ENCODE measurements around the gene DNAH5. TPM values are rescaled to one million over a fixed set of nuclear protein-coding genes. Genes with fewer than 3 reads are reported as not detected.
"Not testable (repeated sequence)": the region's sequence is repeated elsewhere in the genome, so short reads cannot be mapped to it uniquely, and the experiment has no call there.

The DNAH5 gene
- total RNA-seq, 6 donors from 2014 or later: 5.0 to 47.3 (median 10.7) TPM

DNA sequence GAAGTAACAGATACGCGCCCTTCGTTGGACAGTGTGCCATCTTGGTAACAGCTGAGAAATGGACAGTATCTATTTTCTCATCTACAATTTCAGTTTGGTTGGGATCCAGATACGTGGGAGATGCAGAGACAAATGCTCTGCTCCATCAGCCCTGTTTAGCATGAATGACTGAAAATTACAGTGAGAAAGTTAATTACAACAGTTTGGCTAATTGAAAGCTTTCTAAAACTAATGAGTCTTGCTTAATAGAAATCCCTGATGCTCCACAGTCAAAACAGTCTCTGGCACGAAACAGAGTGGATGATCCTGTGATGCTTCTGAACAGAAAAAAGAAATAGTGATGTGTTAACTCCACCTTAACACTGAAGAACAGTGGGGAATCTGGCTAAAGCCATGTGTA is 140.2 kb downstream of the DNAH5 start:
- no peak for DNase-seq
- Histone ChIP-seq H3K9me3 (no peaks in the 10 kb centered on the region), H3K4me3 (no peak overlapping the region), H3K27ac (no peak overlapping the region), H3K36me3 (no peaks in the 10 kb centered on the region), H3K27me3 (no peaks in the 10 kb centered on the region), H3K4me1 (no peaks in the 10 kb centered on the region)
- 76 to 88% methylated on average over 5 of the region's 5 CpGs for WGBS, 2 donors
- ATAC-seq (ENCODE audit: low FRiP score in 2 of 2): no peak
- TF ChIP-seq, protein P1, sequence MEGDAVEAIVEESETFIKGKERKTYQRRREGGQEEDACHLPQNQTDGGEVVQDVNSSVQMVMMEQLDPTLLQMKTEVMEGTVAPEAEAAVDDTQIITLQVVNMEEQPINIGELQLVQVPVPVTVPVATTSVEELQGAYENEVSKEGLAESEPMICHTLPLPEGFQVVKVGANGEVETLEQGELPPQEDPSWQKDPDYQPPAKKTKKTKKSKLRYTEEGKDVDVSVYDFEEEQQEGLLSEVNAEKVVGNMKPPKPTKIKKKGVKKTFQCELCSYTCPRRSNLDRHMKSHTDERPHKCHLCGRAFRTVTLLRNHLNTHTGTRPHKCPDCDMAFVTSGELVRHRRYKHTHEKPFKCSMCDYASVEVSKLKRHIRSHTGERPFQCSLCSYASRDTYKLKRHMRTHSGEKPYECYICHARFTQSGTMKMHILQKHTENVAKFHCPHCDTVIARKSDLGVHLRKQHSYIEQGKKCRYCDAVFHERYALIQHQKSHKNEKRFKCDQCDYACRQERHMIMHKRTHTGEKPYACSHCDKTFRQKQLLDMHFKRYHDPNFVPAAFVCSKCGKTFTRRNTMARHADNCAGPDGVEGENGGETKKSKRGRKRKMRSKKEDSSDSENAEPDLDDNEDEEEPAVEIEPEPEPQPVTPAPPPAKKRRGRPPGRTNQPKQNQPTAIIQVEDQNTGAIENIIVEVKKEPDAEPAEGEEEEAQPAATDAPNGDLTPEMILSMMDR (IDR thresholded peaks at IDR 0.05): no peak
- TF ChIP-seq POLR2A (IDR thresholded peaks at IDR 0.05) (no peak), EP300 (IDR thresholded peaks at IDR 0.05) (no peak), POLR2AphosphoS5 (IDR thresholded peaks at IDR 0.05) (no peak)

DNA sequence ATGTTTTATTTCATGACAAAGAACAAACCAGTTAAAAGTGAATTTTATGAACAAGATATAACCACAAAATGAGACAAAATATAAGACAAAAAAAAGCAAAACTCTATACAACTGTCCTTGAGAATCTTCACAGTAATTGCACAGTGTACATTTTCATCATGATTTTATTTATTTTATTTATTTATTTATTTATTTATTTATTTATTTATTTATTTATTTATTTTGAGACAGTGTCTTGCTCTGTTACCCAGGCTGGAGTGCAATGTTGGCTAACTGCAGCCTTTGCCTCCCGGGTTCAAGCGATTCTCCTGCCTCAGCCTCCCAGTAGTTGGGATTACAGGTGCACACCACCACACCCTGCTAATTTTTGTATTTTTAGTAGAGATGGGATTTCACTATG is 145.9 kb downstream of the DNAH5 start:
- not testable (repeated sequence) for DNase-seq; H3K36me3 ChIP-seq; H3K27me3 ChIP-seq; ATAC-seq (ENCODE audit: low FRiP score in 2 of 2); H3K27ac ChIP-seq; H3K4me1 ChIP-seq; H3K4me3 ChIP-seq; H3K9me3 ChIP-seq
- 93 to 100% methylated on average over 2 of the region's 2 CpGs for WGBS, 2 donors

DNA sequence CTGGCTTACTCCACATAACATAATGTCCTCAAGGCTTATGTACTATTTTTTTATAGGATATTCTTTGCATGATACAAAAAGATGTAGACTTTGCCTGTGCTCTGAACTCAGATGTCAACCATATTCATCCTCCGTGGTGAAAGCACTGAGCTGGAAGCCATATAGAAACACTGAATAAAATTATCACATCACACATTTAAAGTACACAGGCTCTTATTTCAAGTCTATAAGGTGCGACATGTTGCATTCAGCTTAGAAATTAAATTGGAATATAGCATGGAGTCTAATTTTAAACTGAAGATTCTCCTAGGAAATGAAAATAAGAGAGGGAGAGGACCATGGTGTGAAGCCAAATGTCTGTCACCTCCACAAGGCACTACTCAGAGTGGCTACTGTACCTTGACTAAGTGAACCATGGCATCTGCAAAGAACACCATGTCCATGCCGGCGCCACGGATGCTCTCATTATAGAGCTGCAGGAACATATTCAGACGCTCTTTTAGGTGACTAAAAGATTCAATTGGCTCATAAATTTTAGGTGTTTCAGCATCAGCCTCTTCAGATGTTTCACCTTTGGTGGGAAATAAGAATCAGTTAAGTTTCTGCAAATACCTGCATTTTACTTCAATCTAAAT is 158.6 kb downstream of the DNAH5 start:
- TF ChIP-seq, protein P1 (IDR thresholded peaks at IDR 0.05): no peak
- TF ChIP-seq EP300 (IDR thresholded peaks at IDR 0.05): no peak
- TF ChIP-seq POLR2A (IDR thresholded peaks at IDR 0.05): no peak
- no peak for TF ChIP-seq POLR2AphosphoS5 (IDR thresholded peaks at IDR 0.05)
- ATAC-seq (ENCODE audit: low FRiP score in 2 of 2): no peak
- H3K4me1 ChIP-seq: no peaks in the 10 kb centered on the region
- no peaks in the 10 kb centered on the region for H3K36me3 ChIP-seq
- 85 to 94% methylated on average over 6 of the region's 6 CpGs for WGBS, 2 donors
- H3K4me3 ChIP-seq: no peak overlapping the region
- no peaks in the 10 kb centered on the region for H3K9me3 ChIP-seq
- DNase-seq: no peak
- H3K27me3 ChIP-seq: no peaks in the 10 kb centered on the region
- H3K27ac ChIP-seq: no peak overlapping the region

DNA sequence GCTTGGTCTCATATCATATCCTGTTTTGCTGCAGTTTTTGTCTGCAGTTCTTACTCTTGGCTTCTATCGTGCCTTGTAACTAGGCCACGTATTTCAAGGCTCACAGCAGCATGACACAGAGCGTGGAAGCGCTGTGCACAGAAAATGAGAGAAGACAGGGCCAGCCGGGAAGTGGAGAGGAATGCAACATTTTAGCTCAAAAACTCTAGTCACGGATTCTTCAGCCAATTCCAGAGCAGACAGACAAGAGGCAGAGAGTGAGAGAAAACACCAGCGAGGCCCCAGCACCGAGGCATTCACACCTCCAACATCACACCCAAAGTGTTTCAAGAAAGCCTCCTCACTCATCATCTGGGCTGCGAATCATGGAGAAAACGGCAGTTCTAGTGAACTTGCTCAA is 160.8 kb downstream of the DNAH5 start:
- no peak overlapping the region for H3K4me3 ChIP-seq
- no peaks in the 10 kb centered on the region for H3K27me3 ChIP-seq
- no peaks in the 10 kb centered on the region for H3K36me3 ChIP-seq
- no peak for DNase-seq
- TF ChIP-seq POLR2A (IDR thresholded peaks at IDR 0.05) (no peak), POLR2AphosphoS5 (IDR thresholded peaks at IDR 0.05) (no peak), EP300 (IDR thresholded peaks at IDR 0.05) (no peak)
- TF ChIP-seq, protein P1 (IDR thresholded peaks at IDR 0.05): no peak
- H3K27ac ChIP-seq: no peak overlapping the region
- H3K4me1 ChIP-seq: no peaks in the 10 kb centered on the region
- no peak for ATAC-seq (ENCODE audit: low FRiP score in 2 of 2)
- no peaks in the 10 kb centered on the region for H3K9me3 ChIP-seq
- WGBS, 2 donors: 71 to 75% methylated on average over 10 of the region's 10 CpGs

DNA sequence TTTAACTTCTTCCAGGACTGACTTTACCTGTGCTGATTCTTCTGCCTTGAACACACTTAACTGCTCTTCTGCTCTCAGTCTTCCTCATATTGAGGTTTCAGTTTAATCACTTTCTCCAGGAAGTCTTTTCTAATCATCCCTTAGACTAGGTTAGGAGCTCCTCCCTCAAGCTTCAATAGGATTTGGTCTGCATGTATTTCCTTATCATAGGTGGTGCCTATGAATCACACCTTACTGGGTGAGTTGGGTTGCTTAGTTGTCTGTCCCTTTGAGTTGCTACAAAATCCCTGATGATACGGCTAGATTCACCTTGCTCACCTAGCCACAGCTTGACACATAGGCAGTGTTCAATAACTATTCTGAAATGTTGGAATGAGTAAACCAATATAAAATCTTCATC is 164.4 kb downstream of the DNAH5 start:
- TF ChIP-seq, protein P1 (IDR thresholded peaks at IDR 0.05): no peak
- no peak for TF ChIP-seq POLR2A (IDR thresholded peaks at IDR 0.05)
- TF ChIP-seq POLR2AphosphoS5 (IDR thresholded peaks at IDR 0.05): no peak
- TF ChIP-seq EP300 (IDR thresholded peaks at IDR 0.05): no peak
- no peaks in the 10 kb centered on the region for H3K36me3 ChIP-seq
- no peaks in the 10 kb centered on the region for H3K4me1 ChIP-seq
- no peak overlapping the region for H3K27ac ChIP-seq
- 80 to 87% methylated on average over 1 of the region's 1 CpG for WGBS, 2 donors
- DNase-seq (no peak), ATAC-seq (ENCODE audit: low FRiP score in 2 of 2) (no peak)
- H3K27me3 ChIP-seq: no peaks in the 10 kb centered on the region
- H3K9me3 ChIP-seq: no peaks in the 10 kb centered on the region
- no peak overlapping the region for H3K4me3 ChIP-seq
